Activated naive CD8-positive, alpha-beta T cell treated with anti-CD3 and anti-CD28 coated beads, Interleukin-2, amount 10 ng/mL, durations not matched to agents 7 days and 5 days (primary cell): Measurements from ENCODE around the gene PGAP6. TPM values are rescaled to one million over a fixed set of nuclear protein-coding genes. Genes with fewer than 3 reads are reported as not detected.
A peak's percentile ranks its signal among the peaks of the same experiment; 100 is the strongest.

ENCODE experiments used
- ATAC-seq: fragments of 150-1000 bp; cut with Tn5 transposase; one replicate; pipeline ENCODE4 v1.10.0; 2021; ENCODE audit warnings: low read depth, moderate library complexity
- POLR2A ChIA-PET: fragments of 350-600 bp; sonication (Branson Sonifier 250); formaldehyde crosslinking; loops from one replicate; lab custom pipeline; 2021; ENCODE audit warnings: antibody characterized with exemption; lab: Charles Lee
- DNase-seq: peaks from one replicate; pipeline ENCODE4 v3.0.0; 2021
- H3K27ac Mint-ChIP-seq: one replicate; pipeline ENCODE4 v1.8.0; 2022; ENCODE audit warnings: mild to moderate bottlenecking, mixed read lengths
- H3K27me3 Mint-ChIP-seq: one replicate; pipeline ENCODE4 v1.8.0; 2022; ENCODE audit warnings: mild to moderate bottlenecking, moderate library complexity, mixed read lengths
- H3K36me3 Mint-ChIP-seq: one replicate; pipeline ENCODE4 v1.8.0; 2021; ENCODE audit warnings: mild to moderate bottlenecking, mixed read lengths
- H3K4me1 Mint-ChIP-seq: one replicate; pipeline ENCODE4 v1.8.0; 2021; ENCODE audit warnings: mixed read lengths
- H3K4me3 Mint-ChIP-seq: one replicate; pipeline ENCODE4 v1.8.0; 2022; ENCODE audit warnings: mild to moderate bottlenecking, moderate library complexity, mixed read lengths
- H3K9me3 Mint-ChIP-seq: one replicate; pipeline ENCODE4 v1.8.0; 2021; ENCODE audit warnings: mixed read lengths
- total RNA-seq, 2 experiments: library from RNA; stranded (reverse); gene quantifications; one replicate each; pipeline ENCODE4 v1.2.3, GENCODE V29; 2021

Gene PGAP6
- total RNA-seq, 2 experiments from 2014 or later = 58.9 to 59.0 TPM

DNA sequence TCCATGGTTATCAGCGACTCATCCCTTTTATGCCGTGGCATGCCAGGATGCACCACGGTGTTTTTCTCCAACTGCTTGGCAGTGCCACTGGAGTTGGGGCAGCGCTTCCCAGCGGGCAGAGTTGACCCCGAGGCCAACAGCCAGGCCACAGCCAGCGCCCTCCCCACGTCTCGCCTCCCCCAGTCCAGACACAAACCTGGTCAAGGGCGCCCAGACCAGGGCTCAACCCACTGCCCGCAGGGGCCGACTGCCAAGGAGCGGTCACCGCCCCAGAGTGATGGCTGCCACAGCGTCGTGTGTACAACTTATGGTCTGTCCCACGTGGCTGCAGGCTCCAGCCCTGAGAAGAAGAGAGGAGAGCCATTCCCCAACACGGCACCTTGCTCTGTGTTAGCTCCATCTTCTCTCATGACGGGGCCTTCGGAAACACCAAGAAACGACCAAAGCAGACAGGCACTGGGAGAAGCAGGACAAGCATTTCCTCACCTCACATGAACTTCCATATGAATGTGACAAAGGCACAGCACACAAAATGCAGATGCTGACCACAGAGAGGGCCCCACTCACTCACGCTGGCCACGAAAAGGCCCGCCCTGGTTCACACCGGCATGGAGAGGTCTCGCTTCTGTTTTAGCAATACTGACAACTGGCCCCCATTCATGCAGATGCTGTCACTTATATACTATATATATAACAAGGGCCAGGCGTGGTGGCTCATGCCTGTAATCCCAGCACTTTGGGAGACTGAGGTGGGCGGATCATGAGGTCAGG lies 56.2 kb downstream of the PGAP6 start:
- ATAC-seq (no peak), DNase-seq (no peak)
- Mint-ChIP-seq H3K27me3 (peaks cover 2% of the 10 kb centered on the region), H3K4me3 (peak overlapping the region; percentile 67), H3K36me3 (no peaks in the 10 kb centered on the region), H3K4me1 (peaks cover 24% of the 10 kb centered on the region), H3K9me3 (no peaks in the 10 kb centered on the region), H3K27ac (peak overlapping the region; percentile 58)
- POLR2A ChIA-PET = interaction anchor here (1.0 to 1.3 kb wide), 2 partner anchors 26 to 27 kb away, joined by 3 to 5 read pairs; partner anchors contain the start of gene AXIN1

GRCh38 chr16:324451-325334 lies 57.1 kb downstream of the PGAP6 start:
- ATAC-seq (peak; percentile 75), DNase-seq (peak; percentile 74)
- Mint-ChIP-seq H3K9me3 (no peaks in the 10 kb centered on the region), H3K27ac (peak overlapping the region; percentile 58), H3K4me3 (peak overlapping the region; percentile 67), H3K27me3 (peaks cover 2% of the 10 kb centered on the region), H3K4me1 (peaks cover 31% of the 10 kb centered on the region), H3K36me3 (peaks cover 4% of the 10 kb centered on the region)
- POLR2A ChIA-PET = interaction anchor here (1.0 to 1.3 kb wide), 2 partner anchors 27 to 28 kb away, joined by 3 to 5 read pairs; partner anchors contain the start of gene AXIN1

DNA sequence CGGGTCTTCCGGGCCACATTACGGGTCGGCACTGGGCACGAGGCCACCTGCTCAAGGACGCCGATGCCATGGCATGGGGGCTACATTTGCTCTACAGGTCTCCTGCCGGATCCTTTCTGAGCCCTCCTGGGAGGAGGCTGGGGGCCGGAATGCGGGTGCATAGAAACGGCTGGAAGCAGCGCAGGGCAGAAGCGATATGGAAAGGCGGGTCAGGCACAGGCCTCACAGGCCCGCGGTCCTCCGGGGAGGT lies 57.7 kb downstream of the PGAP6 start:
- DNase-seq = no peak
- no peak for ATAC-seq
- H3K4me1 Mint-ChIP-seq = peaks cover 33% of the 10 kb centered on the region
- H3K36me3 Mint-ChIP-seq = peaks cover 6% of the 10 kb centered on the region
- POLR2A ChIA-PET = no interaction called here
- no peak overlapping the region for H3K4me3 Mint-ChIP-seq
- no peak overlapping the region for H3K27ac Mint-ChIP-seq
- H3K27me3 Mint-ChIP-seq = peaks cover 2% of the 10 kb centered on the region
- no peaks in the 10 kb centered on the region for H3K9me3 Mint-ChIP-seq

DNA sequence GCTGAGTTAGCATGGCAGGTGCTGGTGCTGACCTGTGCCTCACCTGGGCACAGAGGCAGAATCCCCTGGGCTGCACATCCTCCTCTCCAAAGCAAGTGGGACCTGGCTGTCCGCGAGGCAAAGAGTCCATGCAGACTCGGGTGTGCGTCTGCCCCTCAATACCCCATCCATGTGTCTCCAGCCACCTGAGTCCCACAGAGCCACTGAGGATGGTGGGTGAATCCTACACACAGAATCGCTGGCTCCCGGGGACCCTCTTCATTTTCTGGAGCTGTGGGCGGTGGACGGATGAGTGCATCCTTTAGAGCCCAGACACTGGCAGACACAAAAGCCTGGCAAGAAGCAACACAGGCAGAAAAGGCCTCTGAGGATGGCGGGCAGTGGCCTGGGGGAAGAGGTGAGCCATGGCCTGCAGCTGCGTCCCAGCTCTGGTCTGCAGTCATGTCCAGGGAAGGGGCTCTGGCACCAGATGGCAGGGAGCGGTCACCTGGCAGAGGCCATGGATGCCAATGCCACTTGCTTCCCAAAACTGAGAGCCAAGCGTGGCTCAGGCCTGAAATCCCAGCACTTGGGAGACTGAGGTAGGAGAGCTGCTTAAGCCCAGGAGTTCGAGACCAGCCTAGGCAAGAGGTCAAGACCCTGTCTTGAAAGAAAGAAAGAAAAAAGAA lies 59.2 kb downstream of the PGAP6 start:
- Mint-ChIP-seq H3K4me3 (no peak overlapping the region), H3K36me3 (peaks cover 8% of the 10 kb centered on the region), H3K27me3 (peaks cover 2% of the 10 kb centered on the region), H3K4me1 (peaks cover 35% of the 10 kb centered on the region), H3K9me3 (no peaks in the 10 kb centered on the region), H3K27ac (no peak overlapping the region)
- POLR2A ChIA-PET = interaction anchor here (0.6 to 0.7 kb wide), 2 partner anchors 109 to 113 kb away, joined by 3 read pairs; no protein-coding TSS in a partner anchor
- ATAC-seq (no peak), DNase-seq (no peak)

DNA sequence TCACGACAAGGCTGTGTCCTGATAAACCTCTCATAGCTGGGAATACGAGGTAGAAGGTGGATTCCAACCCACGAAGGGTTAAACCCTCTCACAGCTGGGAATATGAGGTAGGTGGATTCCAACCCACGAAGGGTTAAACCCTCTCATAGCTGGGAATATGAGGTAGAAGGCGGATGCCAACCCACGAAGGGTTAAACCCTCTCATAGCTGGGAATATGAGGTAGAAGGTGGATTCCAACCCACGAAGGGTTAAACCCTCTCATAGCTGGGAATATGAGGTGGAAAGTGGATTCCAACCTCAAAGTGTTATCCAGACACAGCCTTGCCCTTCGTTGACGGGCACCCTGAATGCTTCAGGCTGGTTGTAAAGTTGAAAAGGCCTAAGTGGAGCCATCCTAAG lies 60.2 kb downstream of the PGAP6 start:
- Mint-ChIP-seq H3K27ac (no peak overlapping the region), H3K9me3 (no peaks in the 10 kb centered on the region), H3K4me3 (no peak overlapping the region), H3K4me1 (peaks cover 28% of the 10 kb centered on the region), H3K36me3 (peaks cover 9% of the 10 kb centered on the region), H3K27me3 (peaks cover 2% of the 10 kb centered on the region)
- ATAC-seq = no peak
- POLR2A ChIA-PET = no interaction called here
- no peak for DNase-seq

Other genes with a start within 250 kb of the PGAP6 start
- 10 to 100 TPM; 27.4 to 31.6 TPM for gene NPRL3, start 243.3 kb downstream of the PGAP6 start, total RNA-seq
- gene HBZ, start 229.3 kb downstream of the PGAP6 start, total RNA-seq = not detected
- gene HBM, start 216.0 kb downstream of the PGAP6 start, total RNA-seq = not detected
- not detected for gene HBA2, start 209.1 kb downstream of the PGAP6 start, total RNA-seq
- not detected for gene HBA1, start 205.3 kb downstream of the PGAP6 start, total RNA-seq
- not detected for gene HBQ1, start 201.5 kb downstream of the PGAP6 start, total RNA-seq
- gene LUC7L, start 152.5 kb downstream of the PGAP6 start, total RNA-seq = 10 to 100 TPM; 83.8 to 86.2 TPM
- gene FAM234A, start 147.2 kb downstream of the PGAP6 start, total RNA-seq = 10 to 100 TPM; 21.0 to 21.1 TPM
- gene RGS11, start 106.0 kb downstream of the PGAP6 start, total RNA-seq = not detected
- gene ARHGDIG, start 101.4 kb downstream of the PGAP6 start, total RNA-seq = not detected
- under 1 TPM in 1 of 2 experiments, not detected in 1; 0.31 TPM for gene PDIA2, start 98.8 kb downstream of the PGAP6 start, total RNA-seq
- 10 to 100 TPM; 30.9 to 32.5 TPM for gene AXIN1, start 29.3 kb downstream of the PGAP6 start, total RNA-seq
- 10 to 100 TPM; 64.4 to 67.5 TPM for gene MRPL28, start 11.4 kb downstream of the PGAP6 start, total RNA-seq
- gene NME4, start 15.2 kb upstream of the PGAP6 start, total RNA-seq = 1 to 10 TPM; 8.2 to 8.8 TPM
- gene DECR2, start 19.9 kb upstream of the PGAP6 start, total RNA-seq = 1 to 10 TPM; 5.6 to 7.9 TPM
- 10 to 100 TPM; 28.8 to 29.3 TPM for gene RAB11FIP3, start 43.7 kb upstream of the PGAP6 start, total RNA-seq
- 10 to 100 TPM; 83.5 to 87.4 TPM for gene CAPN15, start 145.7 kb upstream of the PGAP6 start, total RNA-seq
- gene PRR35, start 178.4 kb upstream of the PGAP6 start, total RNA-seq = not detected
- gene NHLRC4, start 185.0 kb upstream of the PGAP6 start, total RNA-seq = 1 to 10 TPM; 3.0 to 3.6 TPM
- gene PIGQ, start 188.0 kb upstream of the PGAP6 start, total RNA-seq = 10 to 100 TPM; 46.3 to 54.3 TPM
- gene RAB40C, start 208.1 kb upstream of the PGAP6 start, total RNA-seq = 10 to 100 TPM; 15.1 to 18.2 TPM
- under 1 TPM; 0.47 to 0.60 TPM for gene WFIKKN1, start 249.0 kb upstream of the PGAP6 start, total RNA-seq